ENCODE data around the gene C16orf95. TPM values are rescaled to one million over a fixed set of nuclear protein-coding genes. Genes with fewer than 3 reads are reported as not detected.
"Not testable (repeated sequence)": the region's sequence is repeated elsewhere in the genome, so short reads cannot be mapped to it uniquely, and the experiment has no call there.

The C16orf95 gene
- polyA plus RNA-seq, 2 of the 4 experiments (the other 2 are of a cell fraction), result 3.5 to 6.3 TPM

DNA sequence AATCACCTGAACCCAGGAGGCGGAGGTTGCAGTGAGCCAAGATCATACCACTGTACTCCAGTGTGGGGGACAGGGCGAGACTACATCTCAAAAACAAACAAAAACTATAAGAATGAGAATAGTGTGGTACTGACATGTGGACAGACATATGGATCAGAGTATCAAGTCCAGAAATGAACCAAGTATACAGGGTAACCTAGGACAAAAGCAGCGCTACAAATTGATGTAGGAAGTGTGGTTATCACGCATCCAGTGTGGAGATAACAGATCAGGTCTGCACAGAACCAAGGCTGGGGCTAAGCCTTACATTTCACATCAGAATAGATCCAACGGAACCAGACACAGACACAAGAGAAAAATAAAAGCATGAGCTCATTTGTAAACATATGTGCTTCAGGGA is 23.0 kb upstream of the C16orf95 start (continued):
- TF ChIP-seq, protein P1, sequence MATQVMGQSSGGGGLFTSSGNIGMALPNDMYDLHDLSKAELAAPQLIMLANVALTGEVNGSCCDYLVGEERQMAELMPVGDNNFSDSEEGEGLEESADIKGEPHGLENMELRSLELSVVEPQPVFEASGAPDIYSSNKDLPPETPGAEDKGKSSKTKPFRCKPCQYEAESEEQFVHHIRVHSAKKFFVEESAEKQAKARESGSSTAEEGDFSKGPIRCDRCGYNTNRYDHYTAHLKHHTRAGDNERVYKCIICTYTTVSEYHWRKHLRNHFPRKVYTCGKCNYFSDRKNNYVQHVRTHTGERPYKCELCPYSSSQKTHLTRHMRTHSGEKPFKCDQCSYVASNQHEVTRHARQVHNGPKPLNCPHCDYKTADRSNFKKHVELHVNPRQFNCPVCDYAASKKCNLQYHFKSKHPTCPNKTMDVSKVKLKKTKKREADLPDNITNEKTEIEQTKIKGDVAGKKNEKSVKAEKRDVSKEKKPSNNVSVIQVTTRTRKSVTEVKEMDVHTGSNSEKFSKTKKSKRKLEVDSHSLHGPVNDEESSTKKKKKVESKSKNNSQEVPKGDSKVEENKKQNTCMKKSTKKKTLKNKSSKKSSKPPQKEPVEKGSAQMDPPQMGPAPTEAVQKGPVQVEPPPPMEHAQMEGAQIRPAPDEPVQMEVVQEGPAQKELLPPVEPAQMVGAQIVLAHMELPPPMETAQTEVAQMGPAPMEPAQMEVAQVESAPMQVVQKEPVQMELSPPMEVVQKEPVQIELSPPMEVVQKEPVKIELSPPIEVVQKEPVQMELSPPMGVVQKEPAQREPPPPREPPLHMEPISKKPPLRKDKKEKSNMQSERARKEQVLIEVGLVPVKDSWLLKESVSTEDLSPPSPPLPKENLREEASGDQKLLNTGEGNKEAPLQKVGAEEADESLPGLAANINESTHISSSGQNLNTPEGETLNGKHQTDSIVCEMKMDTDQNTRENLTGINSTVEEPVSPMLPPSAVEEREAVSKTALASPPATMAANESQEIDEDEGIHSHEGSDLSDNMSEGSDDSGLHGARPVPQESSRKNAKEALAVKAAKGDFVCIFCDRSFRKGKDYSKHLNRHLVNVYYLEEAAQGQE (IDR thresholded peaks at IDR 0.05), result no peak

DNA sequence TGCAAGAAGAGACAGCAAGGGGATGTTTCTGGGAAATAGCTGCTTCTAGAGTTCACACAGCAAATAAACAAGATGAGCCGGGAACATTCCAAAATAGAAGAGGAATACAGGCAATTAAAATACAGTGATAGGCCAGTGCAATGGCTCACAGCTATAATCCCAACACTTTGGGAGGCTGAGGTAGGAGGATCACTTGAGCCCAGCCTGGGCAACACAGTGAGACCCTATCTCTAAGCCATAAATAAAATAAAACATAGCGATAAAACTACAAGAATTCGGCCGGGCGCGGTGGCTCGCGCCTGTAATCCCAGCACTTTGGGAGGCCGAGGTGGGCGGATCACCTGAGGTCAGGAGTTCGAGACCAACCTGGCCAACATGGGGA is 22.5 kb upstream of the C16orf95 start:
- H3K4me1 ChIP-seq; DNase-seq (ENCODE audit: low read depth in 1 of 2, low spot score in 1 of 2); H3K4me3 ChIP-seq; FAIRE-seq; H3K4me2 ChIP-seq; ATAC-seq; POLR2A ChIA-PET; H3K9me3 ChIP-seq; H3K27ac ChIP-seq: not testable (repeated sequence)
- WGBS (ENCODE audit: missing lambda C conversion rate), result 94% methylated on average over 11 of the region's 11 CpGs
- CTCF ChIA-PET, result interaction anchor here (0.8 to 3.5 kb wide), 4 partner anchors 8 to 775 kb away, joined by 3 to 11 read pairs (median 4); no protein-coding TSS in a partner anchor

DNA sequence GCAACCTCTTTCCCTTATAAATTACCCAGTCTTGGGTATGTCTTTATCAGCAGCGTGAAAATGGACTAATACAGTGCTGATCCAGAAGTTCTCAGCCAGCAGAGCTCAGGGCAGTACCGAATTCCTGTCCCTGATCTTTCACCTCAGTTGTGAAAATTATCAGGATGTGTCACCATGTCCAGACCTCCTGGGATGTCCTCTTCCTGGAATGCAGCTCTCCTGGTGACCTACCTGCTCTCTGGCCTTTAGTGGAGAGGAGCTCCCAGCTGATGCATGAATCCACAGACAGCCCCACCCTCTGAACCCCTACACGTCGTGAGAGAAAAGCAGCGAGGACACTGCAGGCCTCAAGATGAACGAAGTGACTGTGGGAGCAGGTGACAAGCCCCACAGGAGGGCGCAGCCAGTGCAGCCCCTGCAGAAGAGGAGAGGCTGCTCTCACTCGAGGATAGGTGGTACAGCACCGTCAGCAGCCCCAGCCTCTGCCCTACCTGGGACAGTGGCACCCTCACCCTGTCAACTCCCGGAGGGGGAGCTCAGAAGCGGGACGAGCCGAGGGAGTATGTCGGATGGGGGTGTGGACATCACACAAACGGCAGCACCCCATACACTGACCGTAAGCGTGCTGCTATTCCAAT is 22.0 kb upstream of the C16orf95 start:
- Histone ChIP-seq H3K27ac (no peak overlapping the region), H3K4me1 (no peaks in the 10 kb centered on the region), H3K4me3 (no peak overlapping the region), H3K9me3 (no peaks in the 10 kb centered on the region), H3K4me2 (no peak overlapping the region)
- ATAC-seq (no peak), DNase-seq (ENCODE audit: low read depth in 1 of 2, low spot score in 1 of 2) (no peak), FAIRE-seq (no peak)
- ChIA-PET CTCF (interaction anchor here (0.8 to 3.5 kb wide), 4 partner anchors 8 to 774 kb away, joined by 3 to 11 read pairs (median 4); no protein-coding TSS in a partner anchor), POLR2A (no interaction called here)
- 94% methylated on average over 15 of the region's 17 CpGs for WGBS (ENCODE audit: missing lambda C conversion rate)
- TF ChIP-seq RCOR1 (IDR thresholded peaks at IDR 0.05; ENCODE audit: low read depth, low read length), result no peak
- TF ChIP-seq, protein P2, sequence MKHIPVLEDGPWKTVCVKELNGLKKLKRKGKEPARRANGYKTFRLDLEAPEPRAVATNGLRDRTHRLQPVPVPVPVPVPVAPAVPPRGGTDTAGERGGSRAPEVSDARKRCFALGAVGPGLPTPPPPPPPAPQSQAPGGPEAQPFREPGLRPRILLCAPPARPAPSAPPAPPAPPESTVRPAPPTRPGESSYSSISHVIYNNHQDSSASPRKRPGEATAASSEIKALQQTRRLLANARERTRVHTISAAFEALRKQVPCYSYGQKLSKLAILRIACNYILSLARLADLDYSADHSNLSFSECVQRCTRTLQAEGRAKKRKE (CRISPR knock-in tag; IDR thresholded peaks at IDR 0.05; ENCODE audit: low read depth), result no peak
- TF ChIP-seq RNF2 (IDR thresholded peaks at IDR 0.05; ENCODE audit: borderline replicate concordance, low read depth), result no peak

DNA sequence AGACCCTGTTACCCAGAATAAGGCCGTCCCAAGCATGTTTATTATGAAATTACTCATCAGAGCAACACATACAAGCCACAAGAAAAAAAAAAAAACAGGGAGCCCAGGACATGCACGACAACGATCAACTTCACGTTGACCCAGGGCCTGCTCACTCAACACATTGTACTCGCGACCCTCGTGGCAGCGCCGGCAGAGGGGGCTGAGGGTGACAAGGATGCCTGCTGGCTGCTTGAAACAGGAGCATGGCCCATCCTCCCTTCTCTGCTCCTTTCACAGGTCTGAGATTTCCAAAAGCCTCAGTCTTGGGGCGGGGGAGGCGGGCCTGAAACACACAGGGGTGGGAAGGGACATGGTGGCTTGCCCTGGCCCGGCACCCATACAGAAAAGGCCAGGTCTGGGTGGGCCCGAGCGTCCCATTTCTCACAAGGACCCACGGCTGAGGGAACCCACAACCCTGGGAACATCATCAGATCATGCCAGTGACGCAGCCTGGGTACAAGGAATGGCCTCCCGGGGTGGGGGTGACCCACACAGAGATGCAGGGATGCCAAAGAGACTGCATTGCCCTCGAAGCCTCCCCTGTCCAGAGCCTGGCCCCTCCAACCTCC is 21.1 kb upstream of the C16orf95 start:
- POLR2A ChIA-PET, result no interaction called here
- Histone ChIP-seq H3K4me2 (no peak overlapping the region), H3K27ac (no peak overlapping the region), H3K4me3 (no peak overlapping the region), H3K4me1 (no peaks in the 10 kb centered on the region), H3K9me3 (no peaks in the 10 kb centered on the region)
- no peak for DNase-seq (ENCODE audit: low read depth in 1 of 2, low spot score in 1 of 2)
- CTCF ChIA-PET, result interaction anchor here (0.8 to 1.8 kb wide), 2 partner anchors 11 to 14 kb away, joined by 3 to 5 read pairs; no protein-coding TSS in a partner anchor
- 94% methylated on average over 16 of the region's 18 CpGs for WGBS (ENCODE audit: missing lambda C conversion rate)
- TF ChIP-seq NPAS2 (CRISPR knock-in tag; IDR thresholded peaks at IDR 0.05; ENCODE audit: borderline replicate concordance) (no peak), RCOR1 (IDR thresholded peaks at IDR 0.05; ENCODE audit: low read depth, low read length) (no peak), MAZ (IDR thresholded peaks at IDR 0.05; ENCODE audit: borderline replicate concordance, low read depth, low read length) (no peak), RFX5 (IDR thresholded peaks at IDR 0.05) (no peak), FOSL2 (IDR thresholded peaks at IDR 0.05) (no peak), FOSL2 (CRISPR knock-in tag; IDR thresholded peaks at IDR 0.05) (no peak), RARB (CRISPR knock-in tag; IDR thresholded peaks at IDR 0.05) (no peak), BHLHE40 (IDR thresholded peaks at IDR 0.05; ENCODE audit: low read depth, low read length) (no peak), ZSCAN20 (CRISPR knock-in tag; IDR thresholded peaks at IDR 0.05) (no peak), TP53 (CRISPR knock-in tag; IDR thresholded peaks at IDR 0.05) (no peak)
- TF ChIP-seq, protein P3, sequence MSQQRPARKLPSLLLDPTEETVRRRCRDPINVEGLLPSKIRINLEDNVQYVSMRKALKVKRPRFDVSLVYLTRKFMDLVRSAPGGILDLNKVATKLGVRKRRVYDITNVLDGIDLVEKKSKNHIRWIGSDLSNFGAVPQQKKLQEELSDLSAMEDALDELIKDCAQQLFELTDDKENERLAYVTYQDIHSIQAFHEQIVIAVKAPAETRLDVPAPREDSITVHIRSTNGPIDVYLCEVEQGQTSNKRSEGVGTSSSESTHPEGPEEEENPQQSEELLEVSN (IDR thresholded peaks at IDR 0.05; ENCODE audit: borderline replicate concordance, low read depth), result no peak
- TF ChIP-seq, protein P4, sequence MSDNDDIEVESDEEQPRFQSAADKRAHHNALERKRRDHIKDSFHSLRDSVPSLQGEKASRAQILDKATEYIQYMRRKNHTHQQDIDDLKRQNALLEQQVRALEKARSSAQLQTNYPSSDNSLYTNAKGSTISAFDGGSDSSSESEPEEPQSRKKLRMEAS (IDR thresholded peaks at IDR 0.05), result no peak
- TF ChIP-seq, protein P1 (IDR thresholded peaks at IDR 0.05), result no peak
- FAIRE-seq, result no peak
- no peak for ATAC-seq

Measured in A549 (cell line).